ENCODE data around the gene ARHGEF10L.

ARHGEF10L gene

GRCh38 chr1:17706445-17706844 lies 166.9 kb downstream of the ARHGEF10L start:
- DNase-seq (ENCODE audit: low read depth, low spot score), result no peak

GRCh38 chr1:17709981-17710380 lies 170.5 kb downstream of the ARHGEF10L start:
- no peak for DNase-seq (ENCODE audit: low read depth, low spot score)

- DNase-seq (ENCODE audit: low read depth, low spot score), result no peak
Observed at GRCh38 chr1:17710889-17711576, 171.5 kb downstream of the ARHGEF10L start.

GRCh38 chr1:17711577-17711910 lies 172.0 kb downstream of the ARHGEF10L start:
- no peak for DNase-seq (ENCODE audit: low read depth, low spot score)

- DNase-seq (ENCODE audit: low read depth, low spot score), result no peak
Observed at GRCh38 chr1:17711941-17712340, 172.4 kb downstream of the ARHGEF10L start.

GRCh38 chr1:17713993-17714392 lies 174.5 kb downstream of the ARHGEF10L start:
- DNase-seq (ENCODE audit: low read depth, low spot score), result no peak

GRCh38 chr1:17717594-17718535 lies 178.4 kb downstream of the ARHGEF10L start:
- DNase-seq (ENCODE audit: low read depth, low spot score), result no peak

- DNase-seq (ENCODE audit: low read depth, low spot score), result no peak
Observed at GRCh38 chr1:17719874-17720273, 180.4 kb downstream of the ARHGEF10L start.

GRCh38 chr1:17721444-17721843 lies 181.9 kb downstream of the ARHGEF10L start:
- DNase-seq (ENCODE audit: low read depth, low spot score), result no peak

GRCh38 chr1:17723684-17724083 lies 184.2 kb downstream of the ARHGEF10L start:
- DNase-seq (ENCODE audit: low read depth, low spot score), result no peak

- no peak for DNase-seq (ENCODE audit: low read depth, low spot score)
Observed at GRCh38 chr1:17724150-17724549, 184.7 kb downstream of the ARHGEF10L start.

- DNase-seq (ENCODE audit: low read depth, low spot score), result no peak
Observed at GRCh38 chr1:17725084-17725719, 185.7 kb downstream of the ARHGEF10L start.

GRCh38 chr1:17725811-17726582 lies 186.5 kb downstream of the ARHGEF10L start:
- DNase-seq (ENCODE audit: low read depth, low spot score), result no peak

GRCh38 chr1:17728123-17728712 lies 188.7 kb downstream of the ARHGEF10L start:
- DNase-seq (ENCODE audit: low read depth, low spot score), result no peak

- no peak for DNase-seq (ENCODE audit: low read depth, low spot score)
Observed at GRCh38 chr1:17729248-17729647, 189.8 kb downstream of the ARHGEF10L start.

- DNase-seq (ENCODE audit: low read depth, low spot score), result no peak
Observed at GRCh38 chr1:17729909-17730308, 190.4 kb downstream of the ARHGEF10L start.

- no peak for DNase-seq (ENCODE audit: low read depth, low spot score)
Observed at GRCh38 chr1:17731460-17731859, 192.0 kb downstream of the ARHGEF10L start.

GRCh38 chr1:17732475-17732874 lies 193.0 kb downstream of the ARHGEF10L start:
- no peak for DNase-seq (ENCODE audit: low read depth, low spot score)

- no peak for DNase-seq (ENCODE audit: low read depth, low spot score)
Observed at GRCh38 chr1:17733661-17734060, 194.2 kb downstream of the ARHGEF10L start.

- no peak for DNase-seq (ENCODE audit: low read depth, low spot score)
Observed at GRCh38 chr1:17734609-17735008, 195.1 kb downstream of the ARHGEF10L start.

- no peak for DNase-seq (ENCODE audit: low read depth, low spot score)
Observed at GRCh38 chr1:17735348-17735747, 195.8 kb downstream of the ARHGEF10L start.

Data from activated CD4-positive, CD25-positive, alpha-beta regulatory T cell treated with anti-CD3 and anti-CD28 coated beads, Interleukin-2, amount 50 U/mL, for 16 hours (primary cell).